Transverse colon (tissue), 4 donors: Measurements from ENCODE around the gene CLDN11. TPM values are rescaled to one million over a fixed set of nuclear protein-coding genes. Genes with fewer than 3 reads are reported as not detected.

ENCODE experiments used
- DNase-seq: peaks from one replicate; pipeline ENCODE4 v3.0.0-alpha.2; 2019
- H3K27ac ChIP-seq, 4 donors: fragments of 200-600 bp; sonication (generic); 2 replicates each; pipeline ENCODE4 v1.5.1; 2016 to 2018; ENCODE audit warnings: inconsistent platforms in 4 of 4
- H3K27me3 ChIP-seq: fragments of 200-600 bp; sonication (generic); 2 replicates; pipeline ENCODE4 v1.5.1; 2017; ENCODE audit warnings: inconsistent platforms
- H3K36me3 ChIP-seq, 4 donors: fragments of 200-600 bp; sonication (generic); 2 replicates each; pipeline ENCODE4 v1.5.1; 2017 to 2019; ENCODE audit warnings: inconsistent platforms in 4 of 4
- H3K4me1 ChIP-seq, 4 donors: fragments of 200-600 bp; sonication (generic); 2 replicates each; pipeline ENCODE4 v1.5.1; 2017 to 2020; ENCODE audit warnings: inconsistent platforms in 4 of 4
- H3K4me3 ChIP-seq, 4 donors: fragments of 200-600 bp; sonication (generic); 1 replicate in 1 of 4; 2 replicates in 3 of 4; pipeline versions ENCODE4 v1.5.1 to v1.6.1; 2017 to 2019; ENCODE audit warnings: inconsistent platforms in 4 of 4
- H3K9me3 ChIP-seq, 2 donors: fragments of 200-600 bp; sonication (generic); 2 replicates each; pipeline ENCODE4 v1.5.1; 2017 to 2019; ENCODE audit warnings: inconsistent platforms in 2 of 2
- EP300 ChIP-seq: sonication (generic); formaldehyde crosslinking; IDR thresholded peaks from one replicate; pipeline ENCODE4 v1.6.1; 2017; ENCODE audit warnings: antibody characterized with exemption, low read depth
- POLR2A ChIP-seq: fragments of 450-650 bp; IDR thresholded peaks from one replicate; pipeline ENCODE4 v1.6.1; 2016; ENCODE audit warnings: antibody characterized with exemption, mild to moderate bottlenecking, moderate library complexity
- POLR2AphosphoS5 ChIP-seq, 3 donors: sonication (generic); formaldehyde crosslinking; IDR thresholded peaks; one replicate each; pipeline ENCODE4 v1.6.1; 2016; ENCODE audit warnings: antibody characterized with exemption in 3 of 3
- WGBS, 2 donors: methylation state at CpG; one replicate each; pipeline ENCODE4 v1.1.5; 2018; ENCODE audit warnings: low coverage in 1 of 2; 5-methylcytosine and 5-hydroxymethylcytosine counted together
- in situ Hi-C, 4 donors: fragments of 200-750 bp; cut with MboI; loops; one replicate each; pipeline versions ENCODE4 v1.15.0 to v1.15.1; 2017; ENCODE audit warnings: low sequenced_read_pairs in 3 of 4, low pct_ligation_motif_present in 1 of 4, low pct_unique_long_range_greater_than_20kb in 1 of 4
- intact Hi-C: fragments of 100-400 bp; cut with DNase I; formaldehyde crosslinking; loops from one replicate; pipeline ENCODE4 v1.15.1; 2023; ENCODE audit warnings: low total_unique reads
- total RNA-seq, 4 donors: library from RNA; depleted of rRNA; stranded (reverse); fragments of >200 nt; gene quantifications; one replicate each; pipeline ENCODE4 v1.1.0, GENCODE V29; 2016
- TF ChIP-seq, protein P1 (sequence below), 5 experiments: fragments of 200-600 bp in 3 of 5; fragments of 450-650 bp in 2 of 5; sonication (generic) in 3 of 5; IDR thresholded peaks; 1 replicate in 2 of 5; 2 replicates in 3 of 5; pipeline ENCODE4 v1.5.1; 2016 to 2017; ENCODE audit warnings: antibody characterized with exemption in 5 of 5, inconsistent platforms in 3 of 5, mild to moderate bottlenecking in 2 of 5, moderate library complexity in 1 of 5

Gene CLDN11
- total RNA-seq, 4 donors from 2014 or later = 4.6 to 13.5 (median 7.2) TPM

DNA sequence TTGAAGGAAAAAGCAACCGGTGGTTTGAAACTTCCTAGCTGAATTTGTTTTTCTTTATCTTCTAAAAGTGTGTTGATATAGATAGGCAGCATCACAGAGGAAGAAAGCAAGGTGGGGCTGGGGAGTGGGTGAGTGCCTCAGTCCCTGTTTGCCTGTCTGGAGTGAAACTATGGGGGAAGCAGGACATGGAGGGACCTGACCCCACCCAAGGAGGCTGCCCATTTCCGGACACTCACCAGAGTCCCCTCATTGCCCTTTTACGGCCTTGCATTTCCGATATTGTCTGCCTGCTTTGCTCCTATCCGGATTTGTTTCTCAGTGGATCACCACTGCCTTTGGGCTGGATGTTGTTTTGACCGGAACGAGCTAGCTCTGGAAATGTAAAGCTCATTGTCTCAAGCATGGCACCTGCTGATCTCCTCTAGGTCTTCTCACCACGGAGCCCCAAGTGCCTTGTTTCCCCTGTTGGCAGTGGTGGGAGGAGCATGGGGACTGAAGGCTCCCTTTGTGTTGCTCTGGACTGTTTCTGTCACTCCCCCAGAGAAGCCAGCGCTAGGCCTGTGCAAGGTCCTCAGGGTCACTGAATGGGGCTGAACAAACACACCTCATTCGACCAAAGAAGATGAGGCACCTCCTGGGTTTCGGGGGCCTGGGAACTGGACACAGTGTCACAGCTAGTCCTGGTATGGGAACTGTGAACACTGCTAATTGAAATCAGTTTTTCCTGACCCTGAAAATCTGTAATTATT is 7.0 kb downstream of the CLDN11 start:
- Histone ChIP-seq H3K27ac (no peak overlapping the region), H3K27me3 (peaks cover 1% of the 10 kb centered on the region), H3K36me3 (no peaks in the 10 kb centered on the region), H3K9me3 (no peaks in the 10 kb centered on the region), H3K4me3 (no peak overlapping the region), H3K4me1 (peaks cover 0 to 3% (median 0%) of the 10 kb centered on the region in 4 donors)
- intact Hi-C loops (no loop called here), in situ Hi-C loops (loop anchor here in 1 of 4 donors (25.0 kb wide), 1 partner anchor 387 kb away; no protein-coding TSS in a partner anchor)
- no peak for DNase-seq
- 73 to 84% methylated on average over 3 to 11 of the region's 11 CpGs for WGBS, 2 donors
- TF ChIP-seq POLR2A (no peak), EP300 (no peak), POLR2AphosphoS5 (IDR thresholded peaks at IDR 0.05) (no peak)
- TF ChIP-seq, protein P1, sequence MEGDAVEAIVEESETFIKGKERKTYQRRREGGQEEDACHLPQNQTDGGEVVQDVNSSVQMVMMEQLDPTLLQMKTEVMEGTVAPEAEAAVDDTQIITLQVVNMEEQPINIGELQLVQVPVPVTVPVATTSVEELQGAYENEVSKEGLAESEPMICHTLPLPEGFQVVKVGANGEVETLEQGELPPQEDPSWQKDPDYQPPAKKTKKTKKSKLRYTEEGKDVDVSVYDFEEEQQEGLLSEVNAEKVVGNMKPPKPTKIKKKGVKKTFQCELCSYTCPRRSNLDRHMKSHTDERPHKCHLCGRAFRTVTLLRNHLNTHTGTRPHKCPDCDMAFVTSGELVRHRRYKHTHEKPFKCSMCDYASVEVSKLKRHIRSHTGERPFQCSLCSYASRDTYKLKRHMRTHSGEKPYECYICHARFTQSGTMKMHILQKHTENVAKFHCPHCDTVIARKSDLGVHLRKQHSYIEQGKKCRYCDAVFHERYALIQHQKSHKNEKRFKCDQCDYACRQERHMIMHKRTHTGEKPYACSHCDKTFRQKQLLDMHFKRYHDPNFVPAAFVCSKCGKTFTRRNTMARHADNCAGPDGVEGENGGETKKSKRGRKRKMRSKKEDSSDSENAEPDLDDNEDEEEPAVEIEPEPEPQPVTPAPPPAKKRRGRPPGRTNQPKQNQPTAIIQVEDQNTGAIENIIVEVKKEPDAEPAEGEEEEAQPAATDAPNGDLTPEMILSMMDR (IDR thresholded peaks at IDR 0.05) = no peak

GRCh38 chr3:170426240-170426797 is 7.7 kb downstream of the CLDN11 start:
- DNase-seq = no peak
- Histone ChIP-seq H3K4me3 (no peak overlapping the region), H3K4me1 (peaks cover 0 to 2% (median 0%) of the 10 kb centered on the region in 4 donors), H3K36me3 (no peaks in the 10 kb centered on the region), H3K9me3 (no peaks in the 10 kb centered on the region), H3K27ac (no peak overlapping the region), H3K27me3 (no peaks in the 10 kb centered on the region)
- 74 to 100% methylated on average over 1 to 2 of the region's 2 CpGs for WGBS, 2 donors
- in situ Hi-C loops (loop anchor here in 1 of 4 donors (25.0 kb wide), 1 partner anchor 386 kb away; no protein-coding TSS in a partner anchor), intact Hi-C loops (no loop called here)
- TF ChIP-seq EP300 (no peak), POLR2A (no peak), POLR2AphosphoS5 (IDR thresholded peaks at IDR 0.05) (no peak)
- TF ChIP-seq, protein P1 (IDR thresholded peaks at IDR 0.05) = no peak

DNA sequence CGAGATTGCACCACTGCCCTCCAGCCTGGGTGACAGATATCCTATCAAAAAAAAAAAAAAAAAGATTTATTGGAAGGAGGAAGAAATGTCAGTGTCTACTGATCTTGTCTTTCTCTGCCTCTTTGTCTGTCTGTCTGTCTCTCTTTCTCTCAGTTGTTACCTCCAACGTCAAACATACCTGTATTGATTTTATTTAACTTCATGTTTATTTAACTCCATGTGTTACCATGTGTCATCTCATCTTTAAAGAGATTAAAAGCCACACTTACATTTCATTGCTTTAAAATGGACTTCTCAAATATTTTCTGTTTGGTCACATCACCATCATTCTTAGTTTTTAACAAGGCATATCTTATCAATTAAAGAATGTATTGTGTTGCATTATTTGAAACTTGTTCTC is 9.4 kb downstream of the CLDN11 start:
- Histone ChIP-seq H3K4me1 (no peaks in the 10 kb centered on the region), H3K4me3 (no peak overlapping the region), H3K36me3 (no peaks in the 10 kb centered on the region), H3K9me3 (no peaks in the 10 kb centered on the region), H3K27me3 (no peaks in the 10 kb centered on the region), H3K27ac (no peak overlapping the region)
- 73% methylated on average over 2 of the region's 2 CpGs for WGBS, 2 donors
- DNase-seq = no peak
- intact Hi-C loops (no loop called here), in situ Hi-C loops (loop anchor here in 1 of 4 donors (25.0 kb wide), 1 partner anchor 384 kb away; no protein-coding TSS in a partner anchor)
- no peak for TF ChIP-seq EP300
- TF ChIP-seq POLR2A = no peak
- no peak for TF ChIP-seq POLR2AphosphoS5 (IDR thresholded peaks at IDR 0.05)
- TF ChIP-seq, protein P1 (IDR thresholded peaks at IDR 0.05) = no peak

DNA sequence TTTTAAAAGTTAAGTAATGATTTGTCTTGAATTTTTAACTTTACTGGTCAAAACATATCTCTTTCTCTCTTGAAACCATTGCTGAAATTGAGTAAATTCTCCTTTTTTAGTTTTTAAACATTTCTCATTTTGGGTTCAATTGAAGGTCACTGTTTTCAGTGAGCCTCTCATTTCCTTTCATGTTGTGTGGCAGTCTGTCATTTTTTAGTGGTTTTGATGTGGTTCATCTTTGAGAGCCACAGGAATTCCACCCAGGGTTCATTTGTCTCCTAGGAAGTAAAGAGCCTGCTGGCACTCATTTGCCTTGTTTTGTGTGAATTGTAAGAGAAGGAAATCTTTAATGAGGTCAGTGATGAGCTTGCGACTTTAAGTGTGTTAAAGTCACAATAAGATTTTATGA is 10.4 kb downstream of the CLDN11 start:
- TF ChIP-seq POLR2A (no peak), POLR2AphosphoS5 (IDR thresholded peaks at IDR 0.05) (no peak), EP300 (no peak)
- TF ChIP-seq, protein P1 (IDR thresholded peaks at IDR 0.05) = no peak
- H3K27me3 ChIP-seq = no peaks in the 10 kb centered on the region
- no peaks in the 10 kb centered on the region for H3K4me1 ChIP-seq
- H3K9me3 ChIP-seq = no peaks in the 10 kb centered on the region
- H3K27ac ChIP-seq = no peak overlapping the region
- no peaks in the 10 kb centered on the region for H3K36me3 ChIP-seq
- in situ Hi-C loops (loop anchor here in 1 of 4 donors (25.0 kb wide), 1 partner anchor 383 kb away; no protein-coding TSS in a partner anchor), intact Hi-C loops (no loop called here)
- no peak overlapping the region for H3K4me3 ChIP-seq
- 42 to 66% methylated on average over 1 of the region's 1 CpG for WGBS, 2 donors
- DNase-seq = no peak
